ACC112 (cell line): Measurements from ENCODE around the gene SEMA4A.
"Not testable (repeated sequence)": the region's sequence is repeated elsewhere in the genome, so short reads cannot be mapped to it uniquely, and the experiment has no call there.

Experiments
- H2AFZ ChIP-seq: fragments of 200-600 bp; sonication (generic); one replicate; pipeline ENCODE4 v1.6.0; 2017; ENCODE audit warnings: antibody characterized with exemption, low read length; ENCODE audit not compliant: unreplicated experiment
- H3K27ac ChIP-seq: fragments of 200-600 bp; sonication (generic); 2 replicates; pipeline ENCODE4 v1.5.1; 2014; ENCODE audit warnings: low read depth, mild to moderate bottlenecking, antibody characterized with exemption, low read length, moderate library complexity
- H3K27me3 ChIP-seq: fragments of 200-600 bp; sonication (generic); 2 replicates; pipeline ENCODE4 v1.6.1; 2014; ENCODE audit warnings: mild to moderate bottlenecking, antibody characterized with exemption, low read length, moderate library complexity, mixed read lengths; ENCODE audit not compliant: insufficient read depth
- H3K36me3 ChIP-seq: fragments of 200-600 bp; sonication (generic); 2 replicates; pipeline ENCODE4 v1.6.1; 2016; ENCODE audit warnings: mild to moderate bottlenecking, antibody characterized with exemption, low read length, moderate library complexity, mixed read lengths; ENCODE audit not compliant: insufficient read depth
- H3K4me1 ChIP-seq: fragments of 200-600 bp; sonication (generic); one replicate; pipeline ENCODE4 v1.6.1; 2016; ENCODE audit warnings: low read length, mixed read lengths; ENCODE audit not compliant: insufficient read depth, unreplicated experiment, control insufficient read depth
- H3K4me3 ChIP-seq: fragments of 200-600 bp; sonication (generic); 2 replicates; pipeline ENCODE4 v1.5.1; 2014; ENCODE audit warnings: mild to moderate bottlenecking, low read depth, low read length
- H3K79me2 ChIP-seq: fragments of 200-600 bp; sonication (generic); one replicate; pipeline ENCODE4 v1.6.0; 2016; ENCODE audit warnings: low read length; ENCODE audit not compliant: control insufficient read depth, unreplicated experiment, insufficient read depth

The SEMA4A gene

DNA sequence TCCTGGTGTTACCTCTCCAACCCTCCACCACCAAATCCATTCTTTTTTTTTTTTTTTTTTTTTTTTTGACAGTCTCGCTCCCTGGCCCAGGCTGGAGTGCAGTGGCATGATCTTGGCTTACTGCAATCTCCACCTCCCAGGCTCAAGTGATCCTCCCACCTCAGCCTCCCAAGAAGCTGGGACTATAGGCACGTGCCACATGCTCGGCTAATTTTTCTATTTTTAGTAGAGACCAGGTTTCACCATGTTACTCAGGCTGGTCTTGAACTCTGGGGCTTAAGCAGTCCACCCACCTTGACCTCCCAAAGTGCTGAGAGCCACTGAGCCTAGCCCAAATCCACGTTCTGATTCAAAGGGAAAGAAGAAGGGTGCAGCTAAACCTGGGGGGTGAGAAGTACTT is 32.4 kb upstream of the SEMA4A start:
- Histone ChIP-seq H3K79me2 (peaks cover 90% of the 10 kb centered on the region), H3K4me3 (peak overlapping the region; percentile 70), H3K4me1 (peaks cover 69% of the 10 kb centered on the region), H3K27ac (peak overlapping the region; percentile 99)
- H2AFZ ChIP-seq, H3K27me3 ChIP-seq, H3K36me3 ChIP-seq: not testable (repeated sequence)

- Histone ChIP-seq H3K27me3 (no peaks in the 10 kb centered on the region), H2AFZ (no peak overlapping the region), H3K4me1 (peaks cover 70% of the 10 kb centered on the region), H3K79me2 (peaks cover 85% of the 10 kb centered on the region), H3K36me3 (peaks cover 9% of the 10 kb centered on the region; the same call in 1 of the 2 replicates), H3K4me3 (peak overlapping the region; percentile 70), H3K27ac (peak overlapping the region; percentile 99)
Measured at GRCh38 chr1:156121457-156121856, 31.9 kb upstream of the SEMA4A start.

- H3K4me3 ChIP-seq: peak overlapping the region; percentile 71
- no peak overlapping the region for H2AFZ ChIP-seq
- H3K4me1 ChIP-seq: peaks cover 77% of the 10 kb centered on the region
- peaks cover 9% of the 10 kb centered on the region; the same call in 1 of the 2 replicates for H3K36me3 ChIP-seq
- no peaks in the 10 kb centered on the region for H3K27me3 ChIP-seq
- H3K27ac ChIP-seq: peak overlapping the region; percentile 99
- H3K79me2 ChIP-seq: peaks cover 86% of the 10 kb centered on the region
Measured at GRCh38 chr1:156122086-156122485, 31.3 kb upstream of the SEMA4A start.

DNA sequence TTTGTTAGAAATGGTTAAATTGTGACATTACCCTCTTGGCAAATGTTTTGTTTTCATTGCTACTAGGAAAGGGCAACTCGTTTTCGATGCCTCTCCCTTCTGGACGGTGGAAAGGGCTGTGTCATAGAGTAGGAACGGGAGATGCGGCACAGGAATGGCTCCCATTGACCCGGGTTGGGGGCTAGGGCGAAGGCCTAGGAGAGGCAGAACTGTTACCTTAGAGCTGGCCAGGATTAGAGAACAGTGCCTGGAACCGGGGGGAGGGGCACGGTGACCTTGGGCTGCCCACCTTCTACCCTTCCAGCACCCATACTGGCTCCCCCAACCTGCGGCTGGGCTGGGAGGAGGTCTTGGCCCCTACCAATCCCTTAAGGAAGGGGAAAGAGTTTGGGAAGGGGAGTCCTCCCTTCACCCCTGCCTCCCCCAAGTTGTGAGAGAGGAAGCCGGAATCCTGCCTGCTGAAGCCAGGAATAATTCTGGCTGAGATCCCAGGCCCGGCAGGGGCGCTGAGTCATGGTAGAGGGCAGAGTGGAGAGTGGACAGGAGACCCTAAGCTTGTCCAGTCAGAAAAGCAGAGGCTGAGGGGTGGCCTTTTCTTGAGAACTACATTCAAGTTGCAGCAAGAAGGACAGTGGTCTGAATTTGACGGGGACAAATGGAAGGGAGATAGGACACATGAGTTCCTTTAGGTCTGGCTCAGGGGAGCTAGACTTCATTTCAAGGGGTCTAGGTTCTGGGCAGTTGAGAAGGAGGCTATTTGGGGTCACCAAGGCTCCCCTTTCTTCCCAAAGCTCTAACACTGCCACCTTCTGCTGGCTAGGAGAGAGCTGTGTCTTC is 30.6 kb upstream of the SEMA4A start:
- H3K27ac ChIP-seq: peak overlapping the region; percentile 99
- peak overlapping the region; percentile 71 for H3K4me3 ChIP-seq
- H3K36me3 ChIP-seq: peaks cover 9% of the 10 kb centered on the region; the same call in 1 of the 2 replicates
- H3K79me2 ChIP-seq: peaks cover 86% of the 10 kb centered on the region
- H3K4me1 ChIP-seq: peaks cover 82% of the 10 kb centered on the region
- no peak overlapping the region for H2AFZ ChIP-seq
- H3K27me3 ChIP-seq: no peaks in the 10 kb centered on the region

DNA sequence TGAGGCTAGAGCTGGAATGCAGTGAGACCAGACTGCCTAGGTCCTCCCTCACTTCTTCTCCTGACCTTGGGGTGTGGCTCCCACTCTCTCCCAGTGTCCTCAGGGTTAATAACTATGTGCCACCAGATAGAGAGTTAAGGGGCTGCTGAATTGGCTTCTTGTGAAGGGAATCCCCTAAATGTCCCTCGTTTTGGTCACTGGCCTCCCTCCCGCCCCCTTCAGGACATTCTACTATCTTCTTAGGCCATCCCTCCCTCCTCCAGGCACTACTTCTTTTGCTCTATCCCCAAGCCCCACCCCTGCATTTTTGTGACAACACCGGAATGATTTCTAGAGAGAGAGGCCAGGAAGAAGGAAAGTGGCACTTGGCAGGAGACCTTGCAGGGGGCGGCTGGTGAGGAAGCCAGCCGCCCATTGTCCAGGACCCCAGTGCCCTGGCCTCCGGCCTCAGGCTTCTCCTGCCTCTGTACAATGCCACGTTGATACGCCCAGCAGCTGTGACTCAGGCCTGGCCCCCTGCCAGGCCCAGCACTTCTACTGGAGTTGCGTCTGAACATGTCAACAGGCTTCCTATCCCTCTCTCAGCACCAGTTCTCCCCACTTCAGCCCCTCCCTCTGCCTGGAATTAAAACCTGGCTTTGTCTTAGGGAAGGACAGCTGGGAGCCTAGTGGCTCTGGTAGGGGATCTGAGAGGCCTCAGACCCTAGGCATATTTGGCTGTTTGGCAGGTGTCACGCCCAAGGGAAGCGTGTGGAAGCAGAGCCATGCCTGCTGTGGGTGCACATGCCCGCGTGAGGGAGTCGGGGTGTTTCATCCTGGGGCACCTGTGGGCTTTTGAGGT is 29.8 kb upstream of the SEMA4A start:
- H3K4me1 ChIP-seq: peaks cover 83% of the 10 kb centered on the region
- peak overlapping the region; percentile 99 for H3K27ac ChIP-seq
- H3K27me3 ChIP-seq: no peaks in the 10 kb centered on the region
- H3K79me2 ChIP-seq: peaks cover 86% of the 10 kb centered on the region
- peaks cover 2% of the 10 kb centered on the region; the same call in 1 of the 2 replicates for H3K36me3 ChIP-seq
- H2AFZ ChIP-seq: no peak overlapping the region
- H3K4me3 ChIP-seq: peak overlapping the region; percentile 71

- Histone ChIP-seq H3K79me2 (peaks cover 87% of the 10 kb centered on the region), H3K4me1 (peaks cover 88% of the 10 kb centered on the region)
Measured at GRCh38 chr1:156124557-156125483, 28.6 kb upstream of the SEMA4A start.

DNA sequence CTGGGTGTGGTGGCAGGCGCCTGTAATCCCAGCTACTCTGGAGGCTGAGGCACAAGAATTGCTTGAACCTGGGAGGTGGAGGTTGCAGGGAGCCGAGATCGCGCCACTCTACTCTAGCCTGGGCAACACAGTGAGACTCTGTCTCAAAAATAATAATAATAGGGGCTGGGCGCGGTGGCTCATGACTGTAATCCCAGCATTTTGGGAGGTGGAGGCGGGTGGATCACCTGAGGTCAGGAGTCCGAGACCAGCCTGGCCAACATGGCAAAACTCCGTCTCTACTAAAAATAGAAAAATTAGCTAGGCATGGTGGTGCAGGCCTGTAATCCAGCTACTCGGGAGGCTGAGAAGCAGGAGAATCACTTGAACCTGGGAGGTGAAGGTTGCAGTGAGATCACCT is 27.8 kb upstream of the SEMA4A start:
- H3K4me1 ChIP-seq: peaks cover 86% of the 10 kb centered on the region
- H3K36me3 ChIP-seq, H2AFZ ChIP-seq, H3K4me3 ChIP-seq, H3K27me3 ChIP-seq: not testable (repeated sequence)
- peak overlapping the region; percentile 99 for H3K27ac ChIP-seq
- peaks cover 87% of the 10 kb centered on the region for H3K79me2 ChIP-seq

More at GRCh38 chr1:156124557-156125483, 28.6 kb upstream of the SEMA4A start:
- Histone ChIP-seq H3K27me3 (no peaks in the 10 kb centered on the region), H2AFZ (no peak overlapping the region), H3K4me3 (peak overlapping the region; percentile 27), H3K27ac (peak overlapping the region; percentile 99), H3K36me3 (no peaks in the 10 kb centered on the region; the same call in 1 of the 2 replicates)

GRCh38 chr1:156126043-156126629 is 27.2 kb upstream of the SEMA4A start:
- Histone ChIP-seq H3K4me3 (peak overlapping the region; percentile 65), H3K27ac (peak overlapping the region; percentile 99), H3K36me3 (peaks cover 5% of the 10 kb centered on the region; the same call in 1 of the 2 replicates), H2AFZ (no peak overlapping the region), H3K79me2 (peaks cover 86% of the 10 kb centered on the region), H3K27me3 (no peaks in the 10 kb centered on the region), H3K4me1 (peaks cover 83% of the 10 kb centered on the region)

GRCh38 chr1:156126630-156127534 is 26.5 kb upstream of the SEMA4A start:
- H3K27ac ChIP-seq: peak overlapping the region; percentile 99
- peaks cover 86% of the 10 kb centered on the region for H3K79me2 ChIP-seq
- H3K36me3 ChIP-seq: peaks cover 11% of the 10 kb centered on the region; the same call in 1 of the 2 replicates
- H3K27me3 ChIP-seq: no peaks in the 10 kb centered on the region
- no peak overlapping the region for H2AFZ ChIP-seq
- H3K4me3 ChIP-seq: peak overlapping the region; percentile 65
- peaks cover 77% of the 10 kb centered on the region for H3K4me1 ChIP-seq
